ENCODE results near the gene RPL9. TPM values are rescaled to one million over a fixed set of nuclear protein-coding genes. Genes with fewer than 3 reads are reported as not detected.

Gene RPL9
- total RNA-seq, 1 experiment from 2014 or later, result 386 TPM

DNA sequence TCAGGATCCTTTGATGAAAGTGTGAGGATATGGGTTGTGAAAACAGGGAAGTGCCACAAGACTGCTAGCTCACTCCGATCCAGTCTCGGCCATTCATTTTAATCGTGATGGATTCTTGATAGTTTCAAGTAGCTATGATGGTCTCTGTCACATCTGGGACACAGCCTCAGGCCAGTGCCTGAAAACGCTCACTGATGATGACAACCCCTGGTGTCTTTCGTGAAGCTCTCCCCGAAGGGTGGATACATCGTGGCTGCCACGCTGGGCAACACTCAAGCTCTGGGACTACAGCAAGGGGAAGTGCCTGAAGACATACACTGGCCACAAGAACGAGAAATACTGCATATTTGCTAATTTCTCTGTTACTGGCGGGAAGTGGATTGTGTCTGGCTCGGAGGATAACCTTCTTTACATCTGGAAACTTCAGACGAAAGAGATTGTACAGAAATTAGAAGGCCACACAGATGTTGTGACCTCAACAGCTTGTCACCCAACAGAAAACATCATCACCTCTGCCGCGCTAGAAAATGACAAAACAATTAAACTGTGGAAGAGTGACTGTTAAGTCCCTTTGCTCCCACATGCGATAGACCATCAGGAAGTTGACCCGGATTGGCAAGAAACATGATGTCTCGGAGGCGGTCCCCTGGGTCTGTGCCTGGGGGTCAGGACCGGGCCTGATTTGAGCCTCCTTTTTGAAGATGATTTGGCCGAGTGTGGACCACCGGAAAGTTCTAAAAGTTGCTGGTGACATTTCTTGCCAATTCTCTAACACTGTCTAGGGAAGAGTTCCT lies 22.4 kb upstream of the RPL9 start:
- DNase-seq (ENCODE audit: low read depth, low spot score) (no peak), ATAC-seq (no peak)
- intact Hi-C loops (cut with micrococcal nuclease; ENCODE audit: unreplicated experiment), result no loop called here
- Histone ChIP-seq H3K9me3 (ENCODE audit: control insufficient read depth, insufficient read depth, low read depth, low read length) (no peaks in the 10 kb centered on the region), H3K36me3 (ENCODE audit: control insufficient read depth, insufficient read depth, low read length) (no peaks in the 10 kb centered on the region), H3K4me1 (ENCODE audit: control insufficient read depth, insufficient read depth, low read length) (no peaks in the 10 kb centered on the region), H3K4me3 (ENCODE audit: low read depth in 2 of 2, low read length in 2 of 2) (no peak overlapping the region), H3K27me3 (ENCODE audit: control insufficient read depth, insufficient read depth, low read length) (no peaks in the 10 kb centered on the region), H3K27ac (ENCODE audit: low read length) (no peak overlapping the region)
- no TSS peak for BruUV-seq (replicated peaks)
- ChIA-PET CTCF (no interaction called here), POLR2A (no interaction called here)
- TF ChIP-seq POLR2AphosphoS5 (IDR thresholded peaks at IDR 0.05; ENCODE audit: low read depth, low read length), result no peak
- no peak for TF ChIP-seq TCF7L2 (IDR thresholded peaks at IDR 0.05; ENCODE audit: low read depth, low read length)
- TF ChIP-seq CTCF (IDR thresholded peaks at IDR 0.05), result no peak
- TF ChIP-seq, protein P1, sequence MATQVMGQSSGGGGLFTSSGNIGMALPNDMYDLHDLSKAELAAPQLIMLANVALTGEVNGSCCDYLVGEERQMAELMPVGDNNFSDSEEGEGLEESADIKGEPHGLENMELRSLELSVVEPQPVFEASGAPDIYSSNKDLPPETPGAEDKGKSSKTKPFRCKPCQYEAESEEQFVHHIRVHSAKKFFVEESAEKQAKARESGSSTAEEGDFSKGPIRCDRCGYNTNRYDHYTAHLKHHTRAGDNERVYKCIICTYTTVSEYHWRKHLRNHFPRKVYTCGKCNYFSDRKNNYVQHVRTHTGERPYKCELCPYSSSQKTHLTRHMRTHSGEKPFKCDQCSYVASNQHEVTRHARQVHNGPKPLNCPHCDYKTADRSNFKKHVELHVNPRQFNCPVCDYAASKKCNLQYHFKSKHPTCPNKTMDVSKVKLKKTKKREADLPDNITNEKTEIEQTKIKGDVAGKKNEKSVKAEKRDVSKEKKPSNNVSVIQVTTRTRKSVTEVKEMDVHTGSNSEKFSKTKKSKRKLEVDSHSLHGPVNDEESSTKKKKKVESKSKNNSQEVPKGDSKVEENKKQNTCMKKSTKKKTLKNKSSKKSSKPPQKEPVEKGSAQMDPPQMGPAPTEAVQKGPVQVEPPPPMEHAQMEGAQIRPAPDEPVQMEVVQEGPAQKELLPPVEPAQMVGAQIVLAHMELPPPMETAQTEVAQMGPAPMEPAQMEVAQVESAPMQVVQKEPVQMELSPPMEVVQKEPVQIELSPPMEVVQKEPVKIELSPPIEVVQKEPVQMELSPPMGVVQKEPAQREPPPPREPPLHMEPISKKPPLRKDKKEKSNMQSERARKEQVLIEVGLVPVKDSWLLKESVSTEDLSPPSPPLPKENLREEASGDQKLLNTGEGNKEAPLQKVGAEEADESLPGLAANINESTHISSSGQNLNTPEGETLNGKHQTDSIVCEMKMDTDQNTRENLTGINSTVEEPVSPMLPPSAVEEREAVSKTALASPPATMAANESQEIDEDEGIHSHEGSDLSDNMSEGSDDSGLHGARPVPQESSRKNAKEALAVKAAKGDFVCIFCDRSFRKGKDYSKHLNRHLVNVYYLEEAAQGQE (IDR thresholded peaks at IDR 0.05; ENCODE audit: insufficient read depth in 1 of 2, low read depth in 2 of 2, low read length in 1 of 2), result no peak
- TF ChIP-seq SIN3A (IDR thresholded peaks at IDR 0.05; ENCODE audit: borderline replicate concordance, insufficient read depth, low read depth, low read length), result no peak
- in situ Hi-C loops (cut with HindIII; ENCODE audit: low pct_unique_long_range_greater_than_20kb, low sequenced_read_pairs), result no loop called here

DNA sequence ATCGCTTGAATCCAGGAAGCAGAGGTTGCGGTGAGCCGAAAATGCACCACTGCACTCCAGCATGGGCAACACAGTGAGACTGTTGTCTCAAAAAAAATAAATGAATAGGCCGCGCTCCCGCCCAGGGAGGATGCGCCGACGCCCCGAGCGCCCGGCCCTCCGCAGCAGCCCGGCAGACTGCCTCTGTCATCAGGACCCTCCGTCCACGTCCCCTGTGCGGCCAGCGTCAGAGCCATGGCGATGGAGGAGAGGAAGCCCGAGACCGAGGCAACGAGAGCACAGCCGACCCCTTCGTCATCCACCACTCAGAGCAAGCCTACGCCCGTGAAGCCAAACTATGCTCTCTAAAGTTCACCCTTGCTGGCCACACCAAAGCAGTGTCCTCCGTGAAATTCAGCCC lies 21.5 kb upstream of the RPL9 start:
- no peak for TF ChIP-seq TCF7L2 (IDR thresholded peaks at IDR 0.05; ENCODE audit: low read depth, low read length)
- no peak for TF ChIP-seq POLR2AphosphoS5 (IDR thresholded peaks at IDR 0.05; ENCODE audit: low read depth, low read length)
- TF ChIP-seq SIN3A (IDR thresholded peaks at IDR 0.05; ENCODE audit: borderline replicate concordance, insufficient read depth, low read depth, low read length), result no peak
- TF ChIP-seq, protein P1 (IDR thresholded peaks at IDR 0.05; ENCODE audit: insufficient read depth in 1 of 2, low read depth in 2 of 2, low read length in 1 of 2), result no peak
- TF ChIP-seq CTCF (IDR thresholded peaks at IDR 0.05), result no peak
- H3K4me3 ChIP-seq (ENCODE audit: low read depth in 2 of 2, low read length in 2 of 2), result no peak overlapping the region
- no peak for ATAC-seq
- no peaks in the 10 kb centered on the region for H3K4me1 ChIP-seq (ENCODE audit: control insufficient read depth, insufficient read depth, low read length)
- DNase-seq (ENCODE audit: low read depth, low spot score), result no peak
- H3K9me3 ChIP-seq (ENCODE audit: control insufficient read depth, insufficient read depth, low read depth, low read length), result no peaks in the 10 kb centered on the region
- no peaks in the 10 kb centered on the region for H3K27me3 ChIP-seq (ENCODE audit: control insufficient read depth, insufficient read depth, low read length)
- POLR2A ChIA-PET, result no interaction called here
- H3K27ac ChIP-seq (ENCODE audit: low read length), result no peak overlapping the region
- no peaks in the 10 kb centered on the region for H3K36me3 ChIP-seq (ENCODE audit: control insufficient read depth, insufficient read depth, low read length)
- intact Hi-C loops (cut with micrococcal nuclease; ENCODE audit: unreplicated experiment) (no loop called here), in situ Hi-C loops (cut with HindIII; ENCODE audit: low pct_unique_long_range_greater_than_20kb, low sequenced_read_pairs) (no loop called here)
- BruUV-seq (replicated peaks), result no TSS peak
- CTCF ChIA-PET, result no interaction called here

All from Panc1 (cell line).